ENCODE data around the gene OPN1LW. TPM values are rescaled to one million over a fixed set of nuclear protein-coding genes. Genes with fewer than 3 reads are reported as not detected.
"Not testable (repeated sequence)": the region's sequence is repeated elsewhere in the genome, so short reads cannot be mapped to it uniquely, and the experiment has no call there.

OPN1LW gene
- total RNA-seq, 1 experiment from 2014 or later = not detected

GRCh38 chrX:154142950-154143745 is 895 bp upstream of the OPN1LW start:
- TF ChIP-seq CTCF (IDR thresholded peaks at IDR 0.05; ENCODE audit: insufficient read depth in 1 of 2, low read depth in 1 of 2, low read length in 1 of 2, severe bottlenecking in 1 of 2, unreplicated experiment in 1 of 2) = no peak
- H3K27ac Mint-ChIP-seq (ENCODE audit: unreplicated experiment) = no peak overlapping the region

GRCh38 chrX:154151030-154151429 is 7.0 kb downstream of the OPN1LW start:
- H3K36me3 ChIP-seq (ENCODE audit: control insufficient read depth, insufficient read depth, low read length); H3K9me3 Mint-ChIP-seq (ENCODE audit: unreplicated experiment); H3K4me1 ChIP-seq; DNase-seq; H3K27ac Mint-ChIP-seq (ENCODE audit: unreplicated experiment); H3K4me3 ChIP-seq (ENCODE audit: low read depth, low read length); H3K9me3 ChIP-seq; H3K27me3 ChIP-seq (replicated peaks; ENCODE audit: control insufficient read depth, insufficient read depth, low read length); CTCF ChIA-PET; BruUV-seq (replicated peaks); H3K4me1 Mint-ChIP-seq (ENCODE audit: low read depth, unreplicated experiment); H3K4me3 Mint-ChIP-seq (ENCODE audit: unreplicated experiment); H3K27me3 Mint-ChIP-seq (ENCODE audit: insufficient read depth, unreplicated experiment); H3K36me3 Mint-ChIP-seq (ENCODE audit: insufficient read depth, unreplicated experiment); intact Hi-C loops (cut with micrococcal nuclease; ENCODE audit: unreplicated experiment); POLR2A ChIA-PET: not testable (repeated sequence)

More at GRCh38 chrX:154142950-154143745, 895 bp upstream of the OPN1LW start:
- Histone ChIP-seq H3K27me3 (replicated peaks; ENCODE audit: control insufficient read depth, insufficient read depth, low read length) (no peaks in the 10 kb centered on the region), H3K4me1 (no peaks in the 10 kb centered on the region), H3K36me3 (ENCODE audit: control insufficient read depth, insufficient read depth, low read length) (no peaks in the 10 kb centered on the region), H3K4me3 (ENCODE audit: low read depth, low read length) (no peak overlapping the region), H3K9me3 (no peaks in the 10 kb centered on the region)
- intact Hi-C loops (cut with micrococcal nuclease; ENCODE audit: unreplicated experiment) = no loop called here
- ChIA-PET POLR2A (no interaction called here), CTCF (interaction anchor here (0.6 kb wide), 1 partner anchor 188 kb away, joined by 4 read pairs; no protein-coding TSS in a partner anchor)
- no peak overlapping the region for H3K4me3 Mint-ChIP-seq (ENCODE audit: unreplicated experiment)
- no TSS peak for BruUV-seq (replicated peaks)
- no peaks in the 10 kb centered on the region for H3K27me3 Mint-ChIP-seq (ENCODE audit: insufficient read depth, unreplicated experiment)
- H3K4me1 Mint-ChIP-seq (ENCODE audit: low read depth, unreplicated experiment) = no peaks in the 10 kb centered on the region
- no peaks in the 10 kb centered on the region for H3K9me3 Mint-ChIP-seq (ENCODE audit: unreplicated experiment)
- H3K36me3 Mint-ChIP-seq (ENCODE audit: insufficient read depth, unreplicated experiment) = no peaks in the 10 kb centered on the region
- no peak for DNase-seq

- POLR2A ChIA-PET = not testable (repeated sequence)
These were observed 12.2 kb downstream of the OPN1LW start for GRCh38 chrX:154156221-154156620.

GRCh38 chrX:154157207-154157606 is 13.2 kb downstream of the OPN1LW start:
- H3K27me3 ChIP-seq (replicated peaks; ENCODE audit: control insufficient read depth, insufficient read depth, low read length); H3K27me3 Mint-ChIP-seq (ENCODE audit: insufficient read depth, unreplicated experiment); H3K27ac Mint-ChIP-seq (ENCODE audit: unreplicated experiment); H3K36me3 Mint-ChIP-seq (ENCODE audit: insufficient read depth, unreplicated experiment); H3K36me3 ChIP-seq (ENCODE audit: control insufficient read depth, insufficient read depth, low read length); H3K4me3 ChIP-seq (ENCODE audit: low read depth, low read length); H3K4me3 Mint-ChIP-seq (ENCODE audit: unreplicated experiment); CTCF ChIA-PET; POLR2A ChIA-PET; BruUV-seq (replicated peaks); DNase-seq; H3K9me3 ChIP-seq; H3K4me1 ChIP-seq; H3K4me1 Mint-ChIP-seq (ENCODE audit: low read depth, unreplicated experiment); H3K9me3 Mint-ChIP-seq (ENCODE audit: unreplicated experiment); intact Hi-C loops (cut with micrococcal nuclease; ENCODE audit: unreplicated experiment): not testable (repeated sequence)

More at GRCh38 chrX:154156221-154156620, 12.2 kb downstream of the OPN1LW start:
- CTCF ChIA-PET; H3K27me3 ChIP-seq (replicated peaks; ENCODE audit: control insufficient read depth, insufficient read depth, low read length); H3K27ac Mint-ChIP-seq (ENCODE audit: unreplicated experiment); DNase-seq; BruUV-seq (replicated peaks); H3K36me3 ChIP-seq (ENCODE audit: control insufficient read depth, insufficient read depth, low read length); H3K9me3 Mint-ChIP-seq (ENCODE audit: unreplicated experiment); H3K4me1 ChIP-seq; H3K36me3 Mint-ChIP-seq (ENCODE audit: insufficient read depth, unreplicated experiment); H3K9me3 ChIP-seq; H3K4me1 Mint-ChIP-seq (ENCODE audit: low read depth, unreplicated experiment); H3K27me3 Mint-ChIP-seq (ENCODE audit: insufficient read depth, unreplicated experiment); H3K4me3 ChIP-seq (ENCODE audit: low read depth, low read length); H3K4me3 Mint-ChIP-seq (ENCODE audit: unreplicated experiment); intact Hi-C loops (cut with micrococcal nuclease; ENCODE audit: unreplicated experiment): not testable (repeated sequence)

GRCh38 chrX:154159345-154159744 is 15.3 kb downstream of the OPN1LW start:
- CTCF ChIA-PET; intact Hi-C loops (cut with micrococcal nuclease; ENCODE audit: unreplicated experiment); H3K4me3 ChIP-seq (ENCODE audit: low read depth, low read length); H3K4me3 Mint-ChIP-seq (ENCODE audit: unreplicated experiment); H3K27me3 Mint-ChIP-seq (ENCODE audit: insufficient read depth, unreplicated experiment); H3K27me3 ChIP-seq (replicated peaks; ENCODE audit: control insufficient read depth, insufficient read depth, low read length); H3K9me3 Mint-ChIP-seq (ENCODE audit: unreplicated experiment); BruUV-seq (replicated peaks); H3K36me3 Mint-ChIP-seq (ENCODE audit: insufficient read depth, unreplicated experiment); H3K27ac Mint-ChIP-seq (ENCODE audit: unreplicated experiment); H3K9me3 ChIP-seq; H3K4me1 Mint-ChIP-seq (ENCODE audit: low read depth, unreplicated experiment); DNase-seq; POLR2A ChIA-PET; H3K36me3 ChIP-seq (ENCODE audit: control insufficient read depth, insufficient read depth, low read length); H3K4me1 ChIP-seq: not testable (repeated sequence)

- intact Hi-C loops (cut with micrococcal nuclease; ENCODE audit: unreplicated experiment); H3K4me3 Mint-ChIP-seq (ENCODE audit: unreplicated experiment); H3K36me3 Mint-ChIP-seq (ENCODE audit: insufficient read depth, unreplicated experiment); H3K36me3 ChIP-seq (ENCODE audit: control insufficient read depth, insufficient read depth, low read length); H3K9me3 Mint-ChIP-seq (ENCODE audit: unreplicated experiment); POLR2A ChIA-PET; H3K4me1 Mint-ChIP-seq (ENCODE audit: low read depth, unreplicated experiment); BruUV-seq (replicated peaks); CTCF ChIA-PET; H3K9me3 ChIP-seq; H3K27me3 ChIP-seq (replicated peaks; ENCODE audit: control insufficient read depth, insufficient read depth, low read length); H3K27me3 Mint-ChIP-seq (ENCODE audit: insufficient read depth, unreplicated experiment); H3K4me3 ChIP-seq (ENCODE audit: low read depth, low read length); H3K4me1 ChIP-seq; DNase-seq; H3K27ac Mint-ChIP-seq (ENCODE audit: unreplicated experiment): not testable (repeated sequence)
These were observed 20.9 kb downstream of the OPN1LW start for GRCh38 chrX:154164902-154165301.

All from Caco-2 (cell line).